ENCODE data around the gene C2orf78. TPM values are rescaled to one million over a fixed set of nuclear protein-coding genes. Genes with fewer than 3 reads are reported as not detected.

Gene C2orf78
- total RNA-seq, 1 donor: not detected

DNA sequence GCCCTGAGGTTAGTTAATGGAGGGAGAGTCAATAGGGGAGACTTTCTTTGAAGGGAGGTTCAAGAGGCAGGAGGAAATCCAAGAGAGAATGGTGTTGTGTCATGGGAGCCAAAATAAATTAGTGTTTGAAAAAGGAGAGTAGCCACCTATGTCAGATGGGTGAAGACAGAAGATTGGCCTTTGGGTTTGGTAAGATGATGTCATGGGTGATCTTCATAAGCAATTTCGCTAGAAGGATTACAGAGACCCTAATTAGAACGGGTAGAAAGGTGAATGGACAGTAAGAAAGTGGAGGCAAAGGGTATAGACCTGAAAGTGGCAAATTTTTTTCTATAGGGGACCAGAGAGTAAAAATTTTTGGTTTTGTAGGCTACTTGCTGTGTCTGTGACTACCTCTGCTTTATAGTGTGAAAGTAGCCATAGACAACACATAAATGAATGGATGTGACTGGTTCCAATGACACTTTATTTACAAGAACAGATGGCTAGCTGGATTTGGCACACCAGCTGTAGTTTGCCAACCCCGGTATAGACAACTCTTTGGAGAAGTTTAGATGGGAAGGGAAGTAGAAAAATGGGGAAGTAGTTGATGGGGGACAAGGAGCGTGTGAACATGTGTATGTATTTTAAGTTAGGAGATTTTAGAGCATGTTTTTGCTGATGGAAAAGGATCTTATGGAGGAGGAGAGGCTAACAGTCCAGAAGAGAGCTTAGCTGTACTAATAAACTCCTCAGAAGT, 54.0 kb downstream of the C2orf78 start:
- H3K4me3 ChIP-seq (ENCODE audit: low read depth, low read length): no peak overlapping the region
- peak; percentile 13 for DNase-seq (ENCODE audit: low read depth)
- TF ChIP-seq, protein P1, sequence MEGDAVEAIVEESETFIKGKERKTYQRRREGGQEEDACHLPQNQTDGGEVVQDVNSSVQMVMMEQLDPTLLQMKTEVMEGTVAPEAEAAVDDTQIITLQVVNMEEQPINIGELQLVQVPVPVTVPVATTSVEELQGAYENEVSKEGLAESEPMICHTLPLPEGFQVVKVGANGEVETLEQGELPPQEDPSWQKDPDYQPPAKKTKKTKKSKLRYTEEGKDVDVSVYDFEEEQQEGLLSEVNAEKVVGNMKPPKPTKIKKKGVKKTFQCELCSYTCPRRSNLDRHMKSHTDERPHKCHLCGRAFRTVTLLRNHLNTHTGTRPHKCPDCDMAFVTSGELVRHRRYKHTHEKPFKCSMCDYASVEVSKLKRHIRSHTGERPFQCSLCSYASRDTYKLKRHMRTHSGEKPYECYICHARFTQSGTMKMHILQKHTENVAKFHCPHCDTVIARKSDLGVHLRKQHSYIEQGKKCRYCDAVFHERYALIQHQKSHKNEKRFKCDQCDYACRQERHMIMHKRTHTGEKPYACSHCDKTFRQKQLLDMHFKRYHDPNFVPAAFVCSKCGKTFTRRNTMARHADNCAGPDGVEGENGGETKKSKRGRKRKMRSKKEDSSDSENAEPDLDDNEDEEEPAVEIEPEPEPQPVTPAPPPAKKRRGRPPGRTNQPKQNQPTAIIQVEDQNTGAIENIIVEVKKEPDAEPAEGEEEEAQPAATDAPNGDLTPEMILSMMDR (IDR thresholded peaks at IDR 0.05; ENCODE audit: insufficient read depth, low read depth, low read length): no peak

DNA sequence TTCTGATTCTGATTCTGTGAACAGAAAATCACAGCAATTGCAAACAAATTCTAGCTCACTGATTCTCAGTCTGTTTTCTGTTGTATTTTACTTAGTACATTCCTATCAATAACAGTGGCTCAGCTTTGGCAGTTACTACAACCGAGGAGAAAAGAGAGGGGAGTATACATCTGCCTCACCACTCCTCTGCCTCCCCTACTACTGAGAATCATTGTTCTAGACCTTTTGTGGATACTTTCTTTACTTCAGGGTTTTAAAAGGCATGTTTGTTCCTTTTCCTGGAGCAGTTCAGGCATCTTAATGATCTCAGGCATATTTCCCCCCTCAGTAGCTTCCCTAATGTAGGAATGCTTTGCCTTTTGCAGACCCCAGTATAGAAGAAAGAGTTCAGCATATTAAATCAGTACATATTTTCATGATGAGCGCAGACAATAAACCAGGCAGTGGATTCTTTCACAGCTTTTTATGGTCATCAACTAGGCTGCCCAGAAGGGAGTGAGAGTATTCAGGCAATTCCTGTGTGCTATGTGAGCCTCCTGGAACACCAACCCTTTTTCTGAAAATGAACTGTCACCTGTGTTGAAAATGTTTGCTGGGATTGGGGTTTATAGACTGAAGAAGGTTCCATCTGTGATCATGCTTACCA, 55.0 kb downstream of the C2orf78 start:
- TF ChIP-seq, protein P1 (IDR thresholded peaks at IDR 0.05; ENCODE audit: insufficient read depth, low read depth, low read length): no peak
- DNase-seq (ENCODE audit: low read depth): peak; percentile 29

DNA sequence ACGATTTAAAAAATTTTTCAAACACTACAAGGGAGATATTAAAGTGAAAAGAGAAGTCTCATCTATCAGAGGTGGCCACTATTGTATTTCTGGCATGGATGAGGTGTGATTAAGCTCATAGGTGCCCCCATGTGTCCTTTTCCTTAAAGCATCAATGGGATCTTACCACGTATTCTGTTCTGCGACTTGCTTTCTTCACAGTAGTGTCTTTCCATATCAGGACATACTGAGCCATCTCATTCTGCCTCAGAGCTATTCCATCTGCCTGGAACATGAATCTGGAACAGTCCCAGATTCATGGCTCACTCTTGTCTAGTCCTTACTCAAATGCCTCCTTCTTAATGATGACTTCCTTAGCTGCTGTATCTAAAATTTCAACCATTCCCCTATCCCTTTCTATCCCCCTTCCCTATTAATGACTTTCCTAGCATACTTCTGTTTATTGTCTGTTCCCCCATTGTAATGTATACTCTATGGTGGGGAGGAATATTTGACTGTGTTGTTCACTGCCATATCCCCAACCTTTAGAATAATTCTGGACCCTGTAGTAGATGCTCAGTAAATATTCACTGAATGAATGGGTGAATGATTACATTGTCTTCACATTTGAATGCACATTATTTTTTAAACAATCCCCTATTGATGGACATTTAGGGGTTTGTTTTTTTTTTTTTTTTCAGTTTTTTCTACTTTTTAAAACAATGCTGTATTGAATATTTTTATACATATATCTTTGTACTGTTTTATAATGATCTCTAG, 55.8 kb downstream of the C2orf78 start:
- H3K4me3 ChIP-seq (ENCODE audit: low read depth, low read length): no peak overlapping the region
- DNase-seq (ENCODE audit: low read depth): no peak
- TF ChIP-seq, protein P1 (IDR thresholded peaks at IDR 0.05; ENCODE audit: insufficient read depth, low read depth, low read length): no peak

More for the DNA sequence above, 55.0 kb downstream of the C2orf78 start:
- no peak overlapping the region for H3K4me3 ChIP-seq (ENCODE audit: low read depth, low read length)

DNA sequence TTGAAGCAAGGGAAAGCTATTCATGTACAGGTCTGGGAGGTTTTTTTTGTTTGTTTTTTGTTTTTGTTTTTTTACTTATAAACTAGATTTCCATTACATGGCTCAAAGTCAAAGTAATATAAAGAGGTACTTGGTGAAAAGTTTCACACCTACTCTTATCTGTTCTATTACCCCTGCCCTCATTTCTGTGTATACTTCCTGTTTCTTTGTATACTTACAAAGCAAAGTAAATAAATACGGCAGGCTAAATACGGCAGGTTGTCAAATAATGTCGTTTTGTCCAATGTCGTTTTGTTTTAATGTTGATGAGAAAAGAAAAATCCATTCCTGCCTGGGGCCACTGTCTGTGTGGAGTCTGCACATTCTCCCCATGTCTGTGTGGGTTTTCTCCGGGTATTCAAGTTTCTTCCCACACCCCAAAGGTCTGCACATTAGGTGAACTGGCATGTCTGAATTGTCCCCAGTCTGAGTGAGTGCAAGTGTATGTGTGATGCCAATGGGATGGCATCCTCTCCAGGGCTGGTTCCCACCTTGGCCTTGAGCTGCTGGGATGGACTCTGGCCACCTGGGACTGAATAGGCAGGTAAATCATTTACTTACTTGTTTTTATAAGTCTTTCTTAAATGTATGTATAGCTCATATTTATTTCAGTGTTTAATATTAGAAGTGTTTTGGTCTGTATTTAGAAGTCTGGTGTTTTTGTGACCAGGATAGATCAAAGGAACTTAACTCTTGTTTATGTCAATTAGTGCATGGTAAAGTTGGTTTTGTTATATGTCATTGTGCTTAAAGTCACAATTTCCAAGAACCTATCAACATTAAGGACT, 58.1 kb downstream of the C2orf78 start:
- DNase-seq (ENCODE audit: low read depth): no peak
- TF ChIP-seq, protein P1 (IDR thresholded peaks at IDR 0.05; ENCODE audit: insufficient read depth, low read depth, low read length): no peak
- H3K4me3 ChIP-seq (ENCODE audit: low read depth, low read length): no peak overlapping the region

DNA sequence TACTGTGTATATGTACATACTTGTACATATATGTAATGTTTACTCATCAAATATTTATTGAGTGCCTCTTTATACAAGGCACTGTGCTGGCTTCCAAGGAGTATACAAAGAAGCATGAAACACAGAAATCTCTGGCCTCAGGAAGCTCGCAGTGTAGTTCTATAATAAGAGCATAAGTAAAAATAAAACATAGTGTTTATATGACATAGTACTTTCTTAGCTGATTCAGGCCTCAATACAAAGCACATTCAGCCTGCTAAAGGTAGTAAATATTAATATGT, 58.7 kb downstream of the C2orf78 start:
- TF ChIP-seq, protein P1 (IDR thresholded peaks at IDR 0.05; ENCODE audit: insufficient read depth, low read depth, low read length): no peak
- no peak for DNase-seq (ENCODE audit: low read depth)
- H3K4me3 ChIP-seq (ENCODE audit: low read depth, low read length): no peak overlapping the region

DNA sequence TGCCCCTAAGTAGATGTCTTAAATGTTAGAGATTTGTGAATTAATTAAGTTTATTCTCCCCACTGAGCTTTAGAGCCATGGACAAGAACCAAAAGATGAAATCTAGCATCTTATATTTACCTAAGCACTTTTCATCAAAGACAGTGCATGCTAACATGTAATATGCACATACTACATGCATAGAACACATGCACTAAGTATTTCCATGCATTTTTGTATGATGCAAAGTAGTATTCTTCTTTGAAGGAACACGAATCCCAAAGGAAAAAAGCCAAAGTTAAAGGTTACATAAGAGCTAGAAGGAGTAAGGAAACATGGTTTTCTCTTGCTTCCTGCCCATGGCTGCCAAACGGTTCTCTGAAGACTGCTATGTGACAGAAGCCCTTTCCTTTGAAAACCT, 60.1 kb downstream of the C2orf78 start:
- H3K4me3 ChIP-seq (ENCODE audit: low read depth, low read length): no peak overlapping the region
- TF ChIP-seq, protein P1 (IDR thresholded peaks at IDR 0.05; ENCODE audit: insufficient read depth, low read depth, low read length): no peak
- DNase-seq (ENCODE audit: low read depth): no peak
